Measurements from ENCODE around the gene RARB.

Gene RARB

GRCh38 chr3:25452740-25453139 is 24.7 kb downstream of the RARB start:
- H3K9me3 Mint-ChIP-seq, result no peaks in the 10 kb centered on the region
- H3K4me3 Mint-ChIP-seq, result no peak overlapping the region
- no peak overlapping the region for H3K27ac Mint-ChIP-seq
- peaks cover 1% of the 10 kb centered on the region for H3K27me3 Mint-ChIP-seq
- no peaks in the 10 kb centered on the region for H3K4me1 Mint-ChIP-seq
- no peaks in the 10 kb centered on the region for H3K36me3 Mint-ChIP-seq

- H3K9me3 Mint-ChIP-seq, result no peaks in the 10 kb centered on the region
- H3K4me3 Mint-ChIP-seq, result no peak overlapping the region
- H3K36me3 Mint-ChIP-seq, result no peaks in the 10 kb centered on the region
- no peaks in the 10 kb centered on the region for H3K4me1 Mint-ChIP-seq
- peaks cover 1% of the 10 kb centered on the region for H3K27me3 Mint-ChIP-seq
- H3K27ac Mint-ChIP-seq, result no peak overlapping the region
Measured at GRCh38 chr3:25453619-25454004, 25.5 kb downstream of the RARB start.

- Mint-ChIP-seq H3K36me3 (no peaks in the 10 kb centered on the region), H3K4me3 (no peak overlapping the region), H3K9me3 (no peaks in the 10 kb centered on the region)
Measured at GRCh38 chr3:25454005-25454927, 26.2 kb downstream of the RARB start.

GRCh38 chr3:25455441-25456132 is 27.5 kb downstream of the RARB start:
- H3K4me1 Mint-ChIP-seq, result no peaks in the 10 kb centered on the region
- H3K27me3 Mint-ChIP-seq, result peaks cover 1% of the 10 kb centered on the region
- no peaks in the 10 kb centered on the region for H3K9me3 Mint-ChIP-seq
- H3K27ac Mint-ChIP-seq, result no peak overlapping the region
- no peaks in the 10 kb centered on the region for H3K36me3 Mint-ChIP-seq
- H3K4me3 Mint-ChIP-seq, result no peak overlapping the region

More at GRCh38 chr3:25454005-25454927, 26.2 kb downstream of the RARB start:
- peaks cover 1% of the 10 kb centered on the region for H3K27me3 Mint-ChIP-seq
- no peaks in the 10 kb centered on the region for H3K4me1 Mint-ChIP-seq
- no peak overlapping the region for H3K27ac Mint-ChIP-seq

GRCh38 chr3:25456723-25457670 is 28.9 kb downstream of the RARB start:
- Mint-ChIP-seq H3K4me1 (no peaks in the 10 kb centered on the region), H3K27me3 (peaks cover 1% of the 10 kb centered on the region), H3K27ac (no peak overlapping the region), H3K4me3 (no peak overlapping the region), H3K36me3 (no peaks in the 10 kb centered on the region), H3K9me3 (no peaks in the 10 kb centered on the region)

- Mint-ChIP-seq H3K4me3 (no peak overlapping the region), H3K27ac (no peak overlapping the region), H3K4me1 (no peaks in the 10 kb centered on the region), H3K36me3 (no peaks in the 10 kb centered on the region), H3K27me3 (peaks cover 1% of the 10 kb centered on the region), H3K9me3 (no peaks in the 10 kb centered on the region)
Measured at GRCh38 chr3:25457671-25458419, 29.8 kb downstream of the RARB start.

GRCh38 chr3:25458420-25458814 is 30.4 kb downstream of the RARB start:
- no peaks in the 10 kb centered on the region for H3K36me3 Mint-ChIP-seq
- no peak overlapping the region for H3K27ac Mint-ChIP-seq
- H3K9me3 Mint-ChIP-seq, result no peaks in the 10 kb centered on the region
- peaks cover 1% of the 10 kb centered on the region for H3K27me3 Mint-ChIP-seq
- no peaks in the 10 kb centered on the region for H3K4me1 Mint-ChIP-seq
- H3K4me3 Mint-ChIP-seq, result no peak overlapping the region

GRCh38 chr3:25460751-25461150 is 32.7 kb downstream of the RARB start:
- Mint-ChIP-seq H3K9me3 (no peaks in the 10 kb centered on the region), H3K27ac (no peak overlapping the region), H3K4me3 (no peak overlapping the region), H3K36me3 (no peaks in the 10 kb centered on the region), H3K27me3 (no peaks in the 10 kb centered on the region), H3K4me1 (no peaks in the 10 kb centered on the region)

- Mint-ChIP-seq H3K9me3 (no peaks in the 10 kb centered on the region), H3K36me3 (no peaks in the 10 kb centered on the region), H3K27ac (no peak overlapping the region), H3K27me3 (no peaks in the 10 kb centered on the region), H3K4me1 (no peaks in the 10 kb centered on the region), H3K4me3 (no peak overlapping the region)
Measured at GRCh38 chr3:25461946-25462345, 33.9 kb downstream of the RARB start.

- H3K27me3 Mint-ChIP-seq, result no peaks in the 10 kb centered on the region
- no peaks in the 10 kb centered on the region for H3K4me1 Mint-ChIP-seq
- H3K36me3 Mint-ChIP-seq, result no peaks in the 10 kb centered on the region
- H3K27ac Mint-ChIP-seq, result no peak overlapping the region
- no peaks in the 10 kb centered on the region for H3K9me3 Mint-ChIP-seq
- no peak overlapping the region for H3K4me3 Mint-ChIP-seq
Measured at GRCh38 chr3:25462495-25462894, 34.4 kb downstream of the RARB start.

GRCh38 chr3:25463836-25464418 is 35.9 kb downstream of the RARB start:
- Mint-ChIP-seq H3K4me3 (no peak overlapping the region), H3K36me3 (no peaks in the 10 kb centered on the region), H3K4me1 (no peaks in the 10 kb centered on the region), H3K27me3 (peaks cover 1% of the 10 kb centered on the region), H3K9me3 (no peaks in the 10 kb centered on the region), H3K27ac (no peak overlapping the region)

GRCh38 chr3:25465266-25465860 is 37.3 kb downstream of the RARB start:
- no peaks in the 10 kb centered on the region for H3K4me1 Mint-ChIP-seq
- H3K27ac Mint-ChIP-seq, result no peak overlapping the region
- peaks cover 3% of the 10 kb centered on the region for H3K27me3 Mint-ChIP-seq
- no peaks in the 10 kb centered on the region for H3K36me3 Mint-ChIP-seq
- no peaks in the 10 kb centered on the region for H3K9me3 Mint-ChIP-seq
- no peak overlapping the region for H3K4me3 Mint-ChIP-seq

- Mint-ChIP-seq H3K36me3 (no peaks in the 10 kb centered on the region), H3K27ac (no peak overlapping the region), H3K9me3 (no peaks in the 10 kb centered on the region), H3K4me3 (no peak overlapping the region), H3K4me1 (peaks cover 9% of the 10 kb centered on the region), H3K27me3 (peaks cover 3% of the 10 kb centered on the region)
Measured at GRCh38 chr3:25468866-25469319, 40.8 kb downstream of the RARB start.

- Mint-ChIP-seq H3K36me3 (no peaks in the 10 kb centered on the region), H3K4me3 (no peak overlapping the region), H3K27ac (no peak overlapping the region)
Measured at GRCh38 chr3:25469558-25469957, 41.5 kb downstream of the RARB start.

More at GRCh38 chr3:25469558-25469957, 41.5 kb downstream of the RARB start:
- peaks cover 9% of the 10 kb centered on the region for H3K4me1 Mint-ChIP-seq
- no peaks in the 10 kb centered on the region for H3K9me3 Mint-ChIP-seq
- H3K27me3 Mint-ChIP-seq, result peaks cover 3% of the 10 kb centered on the region

Data from activated naive CD4-positive, alpha-beta T cell treated with anti-CD3 and anti-CD28 coated beads, Interleukin-2, amount 50 U/mL, for 24 hours (primary cell).